ENCODE measurements around the gene INTS12. TPM values are rescaled to one million over a fixed set of nuclear protein-coding genes. Genes with fewer than 3 reads are reported as not detected.
"Not testable (repeated sequence)": the region's sequence is repeated elsewhere in the genome, so short reads cannot be mapped to it uniquely, and the experiment has no call there.

Gene INTS12
- total and polyA plus RNA-seq, 7 donors, result 13.4 to 25.2 (median 21.0) TPM

- Histone ChIP-seq H3K4me1 (no peaks in the 10 kb centered on the region), H3K27me3 (no peaks in the 10 kb centered on the region), H3K36me3 (peaks cover 0 to 5% (median 0%) of the 10 kb centered on the region in 4 donors), H3K27ac (no peak overlapping the region), H3K4me3 (no peak overlapping the region), H3K9me3 (no peaks in the 10 kb centered on the region)
- TF ChIP-seq, protein P1, sequence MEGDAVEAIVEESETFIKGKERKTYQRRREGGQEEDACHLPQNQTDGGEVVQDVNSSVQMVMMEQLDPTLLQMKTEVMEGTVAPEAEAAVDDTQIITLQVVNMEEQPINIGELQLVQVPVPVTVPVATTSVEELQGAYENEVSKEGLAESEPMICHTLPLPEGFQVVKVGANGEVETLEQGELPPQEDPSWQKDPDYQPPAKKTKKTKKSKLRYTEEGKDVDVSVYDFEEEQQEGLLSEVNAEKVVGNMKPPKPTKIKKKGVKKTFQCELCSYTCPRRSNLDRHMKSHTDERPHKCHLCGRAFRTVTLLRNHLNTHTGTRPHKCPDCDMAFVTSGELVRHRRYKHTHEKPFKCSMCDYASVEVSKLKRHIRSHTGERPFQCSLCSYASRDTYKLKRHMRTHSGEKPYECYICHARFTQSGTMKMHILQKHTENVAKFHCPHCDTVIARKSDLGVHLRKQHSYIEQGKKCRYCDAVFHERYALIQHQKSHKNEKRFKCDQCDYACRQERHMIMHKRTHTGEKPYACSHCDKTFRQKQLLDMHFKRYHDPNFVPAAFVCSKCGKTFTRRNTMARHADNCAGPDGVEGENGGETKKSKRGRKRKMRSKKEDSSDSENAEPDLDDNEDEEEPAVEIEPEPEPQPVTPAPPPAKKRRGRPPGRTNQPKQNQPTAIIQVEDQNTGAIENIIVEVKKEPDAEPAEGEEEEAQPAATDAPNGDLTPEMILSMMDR (IDR thresholded peaks at IDR 0.05), result no peak
- no peak for TF ChIP-seq EP300 (IDR thresholded peaks at IDR 0.05)
- TF ChIP-seq POLR2A (IDR thresholded peaks at IDR 0.05), result no peak
- TF ChIP-seq POLR2AphosphoS5 (IDR thresholded peaks at IDR 0.05), result no peak
- no peak for DNase-seq
- 93 to 96% methylated on average over 3 of the region's 3 CpGs for WGBS, 2 donors
- intact Hi-C loops (cut with DNase I), result no loop called here
These were observed 39.7 kb upstream of the INTS12 start for GRCh38 chr4:105748222-105748621.

DNA sequence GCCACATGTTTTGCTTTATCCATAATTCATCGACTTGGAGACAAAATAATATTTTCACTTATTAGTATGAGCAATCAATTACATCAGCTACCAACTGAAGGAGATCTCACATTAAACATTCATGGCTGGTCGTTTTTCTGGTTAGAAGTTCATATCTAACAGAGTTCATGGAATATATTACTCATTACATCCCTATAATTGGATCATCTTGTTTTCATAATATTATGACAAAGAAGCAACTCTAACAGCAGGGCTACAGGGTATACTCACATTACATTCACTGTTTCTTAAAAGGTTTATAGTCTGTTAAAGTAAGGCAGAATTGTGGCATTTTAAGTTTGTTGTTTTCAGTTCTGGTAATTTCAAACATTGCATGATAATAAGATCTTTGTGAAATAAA is 33.1 kb upstream of the INTS12 start:
- no peak for TF ChIP-seq POLR2AphosphoS5 (IDR thresholded peaks at IDR 0.05)
- TF ChIP-seq, protein P1 (IDR thresholded peaks at IDR 0.05), result no peak
- no peak for TF ChIP-seq EP300 (IDR thresholded peaks at IDR 0.05)
- TF ChIP-seq POLR2A (IDR thresholded peaks at IDR 0.05), result no peak
- H3K4me3 ChIP-seq, result no peak overlapping the region
- no peak overlapping the region for H3K27ac ChIP-seq
- no peak for DNase-seq
- intact Hi-C loops (cut with DNase I), result no loop called here
- H3K4me1 ChIP-seq, result no peaks in the 10 kb centered on the region
- H3K9me3 ChIP-seq, result peaks cover 0 to 7% (median 2%) of the 10 kb centered on the region in 4 donors
- no peaks in the 10 kb centered on the region for H3K27me3 ChIP-seq
- 73 to 74% methylated on average over 2 of the region's 2 CpGs for WGBS, 2 donors
- peaks cover 0 to 11% (median 1%) of the 10 kb centered on the region in 4 donors for H3K36me3 ChIP-seq

- 88 to 98% methylated on average over 10 of the region's 10 CpGs for WGBS, 2 donors
- H3K36me3 ChIP-seq, result peaks cover 0 to 12% (median 7%) of the 10 kb centered on the region in 4 donors
- not testable (repeated sequence) for DNase-seq
These were observed 26.7 kb upstream of the INTS12 start for GRCh38 chr4:105735217-105735616.

GRCh38 chr4:105729895-105730294 is 21.4 kb upstream of the INTS12 start:
- not testable (repeated sequence) for H3K4me3 ChIP-seq, H3K4me1 ChIP-seq

More at GRCh38 chr4:105735217-105735616, 26.7 kb upstream of the INTS12 start:
- H3K27me3 ChIP-seq; H3K27ac ChIP-seq; H3K4me3 ChIP-seq; H3K4me1 ChIP-seq; intact Hi-C loops (cut with DNase I): not testable (repeated sequence)
- peaks cover 0 to 16% (median 3%) of the 10 kb centered on the region in 4 donors for H3K9me3 ChIP-seq

GRCh38 chr4:105725623-105726022 is 17.1 kb upstream of the INTS12 start:
- WGBS, 2 donors, result 91 to 97% methylated on average over 2 of the region's 2 CpGs
- Histone ChIP-seq H3K27me3 (no peaks in the 10 kb centered on the region), H3K4me3 (no peak overlapping the region), H3K9me3 (no peaks in the 10 kb centered on the region), H3K4me1 (no peaks in the 10 kb centered on the region), H3K36me3 (peaks cover 0 to 14% (median 0%) of the 10 kb centered on the region in 4 donors), H3K27ac (no peak overlapping the region)
- intact Hi-C loops (cut with DNase I), result no loop called here
- no peak for TF ChIP-seq POLR2AphosphoS5 (IDR thresholded peaks at IDR 0.05)
- no peak for DNase-seq

More at GRCh38 chr4:105729895-105730294, 21.4 kb upstream of the INTS12 start:
- H3K27me3 ChIP-seq; DNase-seq; H3K9me3 ChIP-seq; intact Hi-C loops (cut with DNase I); H3K27ac ChIP-seq: not testable (repeated sequence)
- H3K36me3 ChIP-seq, result peaks cover 0 to 14% (median 0%) of the 10 kb centered on the region in 4 donors
- WGBS, 2 donors, result 97 to 98% methylated on average over 4 of the region's 4 CpGs

- WGBS, 2 donors, result 83 to 88% methylated on average over 2 of the region's 2 CpGs
- no peaks in the 10 kb centered on the region for H3K36me3 ChIP-seq
- TF ChIP-seq, protein P1 (IDR thresholded peaks at IDR 0.05), result no peak
- TF ChIP-seq POLR2AphosphoS5 (IDR thresholded peaks at IDR 0.05) (no peak), POLR2A (IDR thresholded peaks at IDR 0.05) (no peak), EP300 (IDR thresholded peaks at IDR 0.05) (no peak)
- no peaks in the 10 kb centered on the region for H3K27me3 ChIP-seq
- no peak for DNase-seq
- H3K27ac ChIP-seq, result no peak overlapping the region
- intact Hi-C loops (cut with DNase I), result loop anchor here (5.0 kb wide), 1 partner anchor 197 kb away; no protein-coding TSS in a partner anchor
- no peak overlapping the region for H3K4me3 ChIP-seq
- no peaks in the 10 kb centered on the region for H3K9me3 ChIP-seq
- H3K4me1 ChIP-seq, result peaks cover 0 to 8% (median 2%) of the 10 kb centered on the region in 4 donors
These were observed 10.7 kb upstream of the INTS12 start for GRCh38 chr4:105719204-105719603.

All from sigmoid colon (tissue), 7 donors.